ENCODE measurements around the gene RPP40.

The RPP40 gene

GRCh38 chr6:4969609-4970285 lies 34.1 kb downstream of the RPP40 start:
- no peak for DNase-seq

GRCh38 chr6:4967301-4968030 lies 36.4 kb downstream of the RPP40 start:
- no peak for DNase-seq

- no peak for DNase-seq
These were observed 38.1 kb downstream of the RPP40 start for GRCh38 chr6:4965562-4966389.

- no peak for DNase-seq
These were observed 38.9 kb downstream of the RPP40 start for GRCh38 chr6:4964675-4965561.

- DNase-seq: no peak
These were observed 40.9 kb downstream of the RPP40 start for GRCh38 chr6:4962905-4963304.

GRCh38 chr6:4961322-4962168 lies 42.3 kb downstream of the RPP40 start:
- DNase-seq: no peak

GRCh38 chr6:4958624-4959023 lies 45.2 kb downstream of the RPP40 start:
- no peak for DNase-seq

- DNase-seq: no peak
These were observed 46.2 kb downstream of the RPP40 start for GRCh38 chr6:4957521-4958231.

- DNase-seq: no peak
These were observed 47.2 kb downstream of the RPP40 start for GRCh38 chr6:4956625-4957024.

GRCh38 chr6:4953440-4953839 lies 50.4 kb downstream of the RPP40 start:
- DNase-seq: no peak

- DNase-seq: no peak
These were observed 52.9 kb downstream of the RPP40 start for GRCh38 chr6:4950836-4951533.

GRCh38 chr6:4950076-4950475 lies 53.8 kb downstream of the RPP40 start:
- DNase-seq: no peak

- no peak for DNase-seq
These were observed 54.9 kb downstream of the RPP40 start for GRCh38 chr6:4948781-4949450.

GRCh38 chr6:4947716-4948115 lies 56.1 kb downstream of the RPP40 start:
- DNase-seq: no peak

GRCh38 chr6:4946521-4946920 lies 57.3 kb downstream of the RPP40 start:
- no peak for DNase-seq
